ENCODE data around the gene NKTR.

GRCh38 chr3:42682301-42683070, 82.0 kb downstream of the NKTR start:
- TF ChIP-seq CTCF (conservative IDR thresholded peaks at IDR 0.05; ENCODE audit: low read depth, low read length) (no peak), EZH2 (IDR thresholded peaks at IDR 0.05; ENCODE audit: borderline replicate concordance, low read depth, low read length, poor library complexity, severe bottlenecking) (no peak)

Measured in A673 (cell line).